Activated T-helper 1 cell treated with Interleukin-2 at 50 U/mL for 16 hours (primary cell): Measurements from ENCODE around the gene ABL2.
"Not testable (repeated sequence)": the region's sequence is repeated elsewhere in the genome, so short reads cannot be mapped to it uniquely, and the experiment has no call there.

Source experiments
- DNase-seq: peaks from one replicate; pipeline ENCODE4 v3.0.0-alpha.2; 2020; ENCODE audit warnings: low read depth

ABL2 gene

GRCh38 chr1:179217943-179218507, 11.5 kb downstream of the ABL2 start:
- DNase-seq = no peak

DNA sequence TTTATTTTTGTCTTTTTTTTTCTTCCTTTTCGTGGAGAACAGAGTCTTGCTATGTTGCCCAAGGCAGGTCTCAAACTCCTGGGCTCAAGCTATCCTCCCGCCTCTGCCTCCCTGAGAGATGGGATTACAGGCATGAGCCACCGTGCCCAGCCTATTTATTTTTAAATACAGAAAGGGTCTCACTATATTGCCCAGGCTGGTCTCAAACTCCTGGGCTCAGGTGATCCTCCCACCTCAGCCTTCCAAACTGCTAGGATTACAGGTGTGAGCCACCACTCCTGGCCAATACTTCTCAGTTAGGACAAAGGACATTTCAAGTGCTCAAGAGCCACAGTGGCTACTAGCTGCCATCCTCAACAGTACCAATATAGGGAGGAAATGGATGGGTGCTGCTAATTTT, 16.2 kb downstream of the ABL2 start:
- DNase-seq = not testable (repeated sequence)

GRCh38 chr1:179208681-179209477, 20.6 kb downstream of the ABL2 start:
- no peak for DNase-seq

GRCh38 chr1:179206812-179207211, 22.7 kb downstream of the ABL2 start:
- DNase-seq = no peak

- DNase-seq = no peak
Measured at GRCh38 chr1:179205284-179205683, 24.2 kb downstream of the ABL2 start.

GRCh38 chr1:179202161-179202560, 27.3 kb downstream of the ABL2 start:
- no peak for DNase-seq

DNA sequence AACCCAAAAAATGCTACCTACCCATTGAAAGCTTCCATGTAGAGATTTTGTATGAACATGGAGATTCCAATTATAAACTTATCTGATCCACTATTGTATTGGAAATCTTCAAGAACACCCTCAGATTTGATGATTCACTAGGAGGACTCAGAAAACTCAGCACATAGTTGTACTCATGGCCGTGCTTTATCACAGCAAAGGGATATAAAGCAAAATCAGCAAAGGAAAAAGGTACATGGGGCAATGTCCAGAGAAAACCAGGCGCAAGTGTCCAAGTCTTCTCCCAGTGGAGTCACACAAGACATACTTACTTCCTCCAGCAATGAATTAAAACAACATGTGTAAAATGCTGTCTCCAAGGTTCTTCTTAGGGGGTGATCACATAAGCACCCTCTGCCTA, 28.9 kb downstream of the ABL2 start:
- DNase-seq = no peak

DNA sequence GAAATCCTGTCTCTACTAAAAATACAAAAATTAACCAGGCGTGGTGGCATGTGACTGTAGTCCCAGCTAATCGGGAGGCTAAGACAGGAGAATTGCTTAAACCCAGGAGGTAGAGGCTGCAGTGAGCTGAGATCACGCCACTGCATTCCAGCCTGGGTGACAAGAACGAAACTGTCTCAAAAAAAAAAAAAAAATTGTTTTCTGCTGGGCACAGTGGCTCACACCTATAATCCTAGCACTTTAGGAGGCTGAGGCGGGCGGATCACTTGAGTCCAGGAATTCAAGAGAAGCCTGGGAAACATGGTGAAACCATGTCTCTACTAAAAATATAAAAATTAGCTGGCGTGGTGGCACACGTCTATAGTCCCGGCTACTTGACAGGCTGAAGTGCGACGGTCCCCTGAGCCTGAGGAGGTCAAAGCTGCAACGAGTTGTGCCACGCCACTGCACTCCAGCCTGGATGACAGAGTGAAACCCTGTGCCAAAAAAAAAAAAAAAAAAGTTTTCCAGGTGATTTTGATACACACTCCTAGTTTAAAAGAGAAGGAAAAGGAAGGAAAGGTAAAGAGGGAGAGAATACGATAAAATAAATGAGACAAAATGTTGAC, 31.7 kb downstream of the ABL2 start:
- no peak for DNase-seq

DNA sequence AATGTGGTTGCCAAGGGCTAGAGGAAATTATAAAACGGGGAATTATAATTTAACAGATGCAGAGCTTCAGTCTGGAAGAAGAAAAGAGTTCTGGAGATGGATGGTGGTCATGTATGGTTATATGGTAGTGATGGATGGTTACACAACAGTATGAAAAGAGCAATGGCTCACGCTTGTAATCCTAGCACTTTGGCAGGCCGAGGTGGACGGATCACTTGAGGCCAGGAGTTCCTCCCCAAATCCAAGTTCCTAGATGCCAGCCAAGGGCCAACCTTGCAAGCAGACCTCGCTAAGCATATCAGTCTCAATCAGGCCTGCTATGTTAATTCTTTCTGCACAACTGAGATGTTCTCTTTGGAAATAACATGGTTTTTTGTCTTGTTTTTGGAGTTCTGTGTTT, 33.6 kb downstream of the ABL2 start:
- DNase-seq = not testable (repeated sequence)

- DNase-seq = no peak
Measured at GRCh38 chr1:179195376-179195775, 34.1 kb downstream of the ABL2 start.

DNA sequence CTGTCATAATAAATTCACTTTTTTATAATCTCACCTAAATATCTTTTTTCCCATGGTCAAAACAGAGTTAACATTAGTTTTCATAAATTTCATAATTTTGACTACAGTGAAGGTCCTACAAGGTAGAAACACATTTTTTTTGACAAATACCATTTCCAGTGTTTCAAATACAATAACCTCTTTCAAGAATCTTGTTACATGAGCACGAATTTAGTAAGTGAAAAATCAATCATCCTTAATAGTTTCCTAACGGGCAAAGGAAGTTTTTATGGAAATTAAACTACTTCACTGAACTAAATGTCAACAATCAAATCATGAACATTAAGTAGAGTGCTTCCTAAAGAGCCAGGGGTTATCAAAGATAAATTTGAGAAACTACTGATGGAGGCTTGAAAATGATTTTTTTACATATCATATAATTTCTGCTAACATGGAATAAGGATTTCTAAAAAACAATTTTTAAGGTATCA, 35.4 kb downstream of the ABL2 start:
- DNase-seq = no peak

- DNase-seq = no peak
Measured at GRCh38 chr1:179190861-179191260, 38.6 kb downstream of the ABL2 start.

GRCh38 chr1:179187735-179188471, 41.6 kb downstream of the ABL2 start:
- DNase-seq = no peak

- no peak for DNase-seq
Measured at GRCh38 chr1:179187043-179187442, 42.4 kb downstream of the ABL2 start.

GRCh38 chr1:179184403-179184802, 45.1 kb downstream of the ABL2 start:
- no peak for DNase-seq

GRCh38 chr1:179183857-179184256, 45.6 kb downstream of the ABL2 start:
- DNase-seq = no peak

DNA sequence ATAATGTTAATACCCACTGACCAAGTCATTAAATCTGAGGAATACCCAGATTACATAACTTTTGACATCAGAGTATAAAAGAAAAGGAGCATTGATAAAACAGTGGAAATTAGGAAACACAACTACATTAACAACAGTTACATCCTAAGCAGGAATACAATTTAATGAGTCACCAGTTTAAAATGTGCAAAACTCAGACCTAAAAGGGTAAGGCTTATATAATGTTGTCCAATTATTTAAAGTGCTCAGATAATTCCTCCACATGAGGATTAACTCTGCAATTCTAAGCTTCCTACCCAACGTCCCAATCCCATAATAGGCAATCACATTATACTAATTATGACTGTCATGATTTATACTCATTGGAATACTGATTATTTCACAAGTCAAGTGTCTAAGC, 50.5 kb downstream of the ABL2 start:
- no peak for DNase-seq

DNA sequence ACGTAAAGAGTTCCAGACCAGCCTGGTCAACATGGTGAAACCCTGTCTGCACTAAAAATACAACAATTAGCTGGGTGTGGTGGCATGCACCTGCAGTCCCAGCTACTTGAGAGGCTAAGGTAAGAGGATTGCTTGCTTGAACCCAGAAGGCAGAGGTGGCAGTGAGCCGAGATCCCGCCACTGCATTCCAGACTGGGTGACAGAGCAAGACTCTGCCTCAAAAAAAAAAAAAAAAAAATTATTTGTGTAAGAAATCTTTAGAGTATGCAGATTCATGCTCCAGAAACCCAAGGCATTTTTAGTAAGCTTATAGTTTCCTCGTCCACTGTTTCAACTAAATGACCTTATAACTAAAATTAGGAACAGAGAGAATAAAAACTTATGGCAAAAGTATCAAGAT, 51.3 kb downstream of the ABL2 start:
- DNase-seq = no peak

GRCh38 chr1:179177615-179178014, 51.9 kb downstream of the ABL2 start:
- no peak for DNase-seq

GRCh38 chr1:179177182-179177581, 52.3 kb downstream of the ABL2 start:
- no peak for DNase-seq

DNA sequence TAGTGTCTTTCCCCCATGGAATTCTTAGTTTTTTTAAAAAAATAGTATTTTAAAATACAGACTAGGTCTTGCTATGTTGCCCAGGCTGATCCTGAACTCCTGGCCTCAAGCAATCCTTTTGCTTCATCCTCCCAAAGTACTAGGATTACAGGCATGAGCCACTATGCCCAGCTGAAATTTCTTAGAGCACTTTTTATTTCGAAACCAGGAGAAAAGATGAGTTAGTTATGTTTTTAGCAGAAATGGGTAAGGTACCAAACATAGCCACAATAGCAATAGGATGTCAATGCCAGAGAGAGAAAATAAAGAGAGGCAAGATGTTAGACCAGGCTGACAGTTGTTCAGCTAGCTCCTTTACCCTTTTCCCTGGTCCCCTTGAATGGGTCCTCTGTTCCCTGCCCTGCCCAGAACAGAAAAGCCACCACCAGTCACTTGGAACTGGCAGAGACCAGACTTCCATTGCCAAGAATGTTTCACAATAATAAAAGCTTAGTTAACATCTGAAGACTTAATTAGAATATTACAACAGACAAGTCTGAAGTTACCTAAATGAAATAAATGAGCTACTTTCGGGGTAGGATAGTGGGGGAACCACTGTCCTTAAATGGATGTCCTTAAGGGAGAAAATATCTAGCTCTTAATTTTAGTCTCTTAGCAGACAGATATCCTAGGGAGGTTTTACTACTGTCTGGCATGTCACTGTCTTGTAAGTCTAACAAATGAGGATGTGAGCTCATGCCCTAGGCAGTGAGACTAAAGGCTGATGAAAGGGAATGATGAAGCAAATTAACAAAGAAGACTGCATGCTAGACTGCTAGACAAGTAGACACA, 54.3 kb downstream of the ABL2 start:
- no peak for DNase-seq

DNA sequence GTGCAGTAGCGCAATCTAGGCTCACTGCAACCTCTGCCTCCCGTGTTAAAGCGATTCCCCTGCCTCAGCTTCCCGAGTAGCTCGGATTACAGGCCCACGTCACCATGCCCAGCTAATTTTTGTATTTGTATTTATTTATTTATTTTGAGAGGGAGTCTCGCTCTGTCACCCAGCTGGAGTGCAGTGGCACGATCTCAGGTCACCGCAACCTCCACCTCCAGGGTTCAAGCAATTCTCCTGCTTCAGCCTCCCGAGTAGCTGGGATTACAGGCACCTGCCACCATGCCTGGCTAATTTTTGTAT, 59.1 kb downstream of the ABL2 start:
- not testable (repeated sequence) for DNase-seq
